Esophagus muscularis mucosa (tissue), 3 donors: ENCODE measurements around the gene LIMS1.

Experiments
- POLR2A ChIP-seq: fragments of 450-650 bp; IDR thresholded peaks from one replicate; pipeline ENCODE4 v1.6.1; 2017; ENCODE audit warnings: antibody characterized with exemption, moderate library complexity, mild to moderate bottlenecking, low read depth
- TF ChIP-seq, protein P1 (sequence below), 3 experiments: fragments of 200-600 bp in 2 of 3; fragments of 450-650 bp in 1 of 3; sonication (generic) in 2 of 3; IDR thresholded peaks; one replicate each; pipeline ENCODE4 v1.5.1; 2017 to 2019; ENCODE audit warnings: antibody characterized with exemption in 3 of 3, mild to moderate bottlenecking in 2 of 3, moderate library complexity in 1 of 3

DNA sequence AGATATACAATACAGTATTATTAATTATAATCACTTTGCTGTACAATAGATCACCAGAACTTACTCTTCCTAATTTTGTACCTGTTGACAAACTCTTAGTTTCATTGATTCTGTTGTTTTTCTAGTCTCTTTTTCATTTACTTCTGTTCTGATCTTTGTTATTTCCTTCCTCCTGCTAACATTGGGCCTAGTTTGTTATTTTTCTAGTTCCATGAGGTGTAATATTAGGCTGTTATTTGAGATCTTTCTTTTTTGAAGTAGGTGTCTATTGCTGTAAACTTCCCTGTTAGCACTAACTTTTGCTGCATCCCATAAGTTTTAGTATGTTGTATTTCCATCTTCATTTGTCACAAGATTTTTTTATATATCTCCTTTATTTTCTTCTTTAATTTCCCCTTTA, 55.1 kb downstream of the LIMS1 start:
- TF ChIP-seq, protein P1, sequence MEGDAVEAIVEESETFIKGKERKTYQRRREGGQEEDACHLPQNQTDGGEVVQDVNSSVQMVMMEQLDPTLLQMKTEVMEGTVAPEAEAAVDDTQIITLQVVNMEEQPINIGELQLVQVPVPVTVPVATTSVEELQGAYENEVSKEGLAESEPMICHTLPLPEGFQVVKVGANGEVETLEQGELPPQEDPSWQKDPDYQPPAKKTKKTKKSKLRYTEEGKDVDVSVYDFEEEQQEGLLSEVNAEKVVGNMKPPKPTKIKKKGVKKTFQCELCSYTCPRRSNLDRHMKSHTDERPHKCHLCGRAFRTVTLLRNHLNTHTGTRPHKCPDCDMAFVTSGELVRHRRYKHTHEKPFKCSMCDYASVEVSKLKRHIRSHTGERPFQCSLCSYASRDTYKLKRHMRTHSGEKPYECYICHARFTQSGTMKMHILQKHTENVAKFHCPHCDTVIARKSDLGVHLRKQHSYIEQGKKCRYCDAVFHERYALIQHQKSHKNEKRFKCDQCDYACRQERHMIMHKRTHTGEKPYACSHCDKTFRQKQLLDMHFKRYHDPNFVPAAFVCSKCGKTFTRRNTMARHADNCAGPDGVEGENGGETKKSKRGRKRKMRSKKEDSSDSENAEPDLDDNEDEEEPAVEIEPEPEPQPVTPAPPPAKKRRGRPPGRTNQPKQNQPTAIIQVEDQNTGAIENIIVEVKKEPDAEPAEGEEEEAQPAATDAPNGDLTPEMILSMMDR (IDR thresholded peaks at IDR 0.05): no peak
- no peak for TF ChIP-seq POLR2A
